Stimulated activated CD4-positive, alpha-beta T cell treated with anti-CD3 and anti-CD28 coated beads, Interleukin-15, amount 100 ng/mL, for 48 hours (primary cell): Measurements from ENCODE around the gene ABCC1.

Source experiments
- DNase-seq, 2 donors: peaks; one replicate each; pipeline ENCODE4 v3.0.0-alpha.2; 2020; ENCODE audit warnings: low read depth in 2 of 2

Gene ABCC1

DNA sequence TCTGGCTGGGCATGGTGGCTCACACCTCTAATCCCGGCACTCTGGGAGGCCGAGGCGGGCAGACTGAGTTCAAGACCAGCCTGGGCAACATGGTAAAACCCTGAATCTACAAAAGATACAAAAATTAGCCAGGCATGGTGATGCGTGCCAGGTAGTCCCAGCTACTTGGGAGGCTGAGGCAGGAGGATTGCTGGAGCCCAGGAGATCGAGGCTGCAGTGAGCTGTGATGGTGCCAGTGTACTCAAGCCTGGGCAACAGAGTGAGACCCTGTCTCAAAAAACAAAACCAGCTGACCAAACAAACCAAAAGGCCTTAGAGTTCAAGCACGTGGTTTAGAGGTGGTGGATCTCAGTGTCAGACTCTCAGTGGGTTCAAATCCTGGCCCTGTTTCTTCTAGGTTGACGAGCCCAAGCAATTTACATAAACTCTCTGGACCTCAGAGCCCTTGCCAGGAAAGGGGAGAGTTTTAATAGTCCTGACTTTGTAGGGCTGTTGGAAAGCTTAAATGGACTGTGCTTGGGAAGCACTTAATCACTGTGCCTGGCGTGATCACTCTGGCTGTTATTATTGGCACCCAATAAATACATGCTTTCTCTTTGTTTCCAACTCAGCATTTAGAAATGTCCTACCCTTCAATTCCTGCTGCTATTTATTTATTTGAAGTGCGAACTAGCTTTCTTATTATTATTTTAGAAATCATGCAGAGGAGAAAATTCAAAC is 44.7 kb downstream of the ABCC1 start:
- DNase-seq = no peak

DNA sequence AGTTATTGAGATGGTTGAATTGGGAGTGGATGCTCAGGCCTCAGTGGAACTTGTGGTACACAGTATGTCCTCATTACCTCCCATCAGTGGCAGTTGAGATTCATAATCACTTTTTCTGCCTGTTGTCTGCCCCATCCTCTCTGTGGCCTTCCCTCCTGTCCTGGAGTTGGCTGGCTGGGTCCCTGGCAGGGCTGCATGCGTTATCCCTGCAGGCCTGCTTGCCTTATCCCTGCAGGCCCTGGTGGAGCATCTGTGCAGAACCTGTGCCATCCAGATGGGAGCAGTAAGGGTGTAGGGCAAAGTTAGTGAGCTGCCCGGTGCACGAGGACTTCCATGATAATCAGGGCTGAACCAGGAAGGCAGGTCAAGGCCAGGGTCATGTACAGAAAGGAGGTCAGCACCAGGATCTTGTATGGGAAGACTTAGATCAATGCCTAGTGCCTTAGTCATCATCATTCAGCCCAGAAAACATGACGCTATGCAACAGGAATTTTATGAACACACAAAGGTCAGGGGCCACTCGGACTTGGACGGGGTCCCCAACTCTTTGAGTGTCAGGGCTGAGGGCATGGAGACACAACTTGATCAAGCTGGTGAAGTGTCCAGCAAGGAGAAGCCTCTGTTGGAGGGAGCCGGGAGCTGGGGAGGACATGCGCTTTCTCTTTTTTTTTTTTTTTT is 47.2 kb downstream of the ABCC1 start:
- no peak for DNase-seq

DNA sequence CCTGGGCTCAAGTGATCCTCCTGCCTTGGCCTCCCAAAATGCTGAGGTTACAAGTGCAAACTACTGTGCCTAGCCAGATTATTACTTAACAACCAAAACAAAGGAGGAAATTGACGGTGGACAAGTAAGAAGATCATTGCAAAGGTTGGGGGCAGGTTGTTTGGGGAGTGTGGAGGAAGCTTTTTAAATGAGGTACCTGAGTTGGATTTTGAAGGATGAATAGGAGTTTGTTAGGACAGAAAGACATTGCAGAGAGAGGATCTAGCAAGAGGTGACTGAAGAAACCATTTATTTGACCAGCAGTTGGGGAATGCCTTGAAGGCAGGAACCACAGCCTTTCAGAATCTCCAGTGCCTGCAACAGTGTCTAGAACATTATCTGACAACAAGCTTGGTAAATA is 51.3 kb downstream of the ABCC1 start:
- DNase-seq = no peak

DNA sequence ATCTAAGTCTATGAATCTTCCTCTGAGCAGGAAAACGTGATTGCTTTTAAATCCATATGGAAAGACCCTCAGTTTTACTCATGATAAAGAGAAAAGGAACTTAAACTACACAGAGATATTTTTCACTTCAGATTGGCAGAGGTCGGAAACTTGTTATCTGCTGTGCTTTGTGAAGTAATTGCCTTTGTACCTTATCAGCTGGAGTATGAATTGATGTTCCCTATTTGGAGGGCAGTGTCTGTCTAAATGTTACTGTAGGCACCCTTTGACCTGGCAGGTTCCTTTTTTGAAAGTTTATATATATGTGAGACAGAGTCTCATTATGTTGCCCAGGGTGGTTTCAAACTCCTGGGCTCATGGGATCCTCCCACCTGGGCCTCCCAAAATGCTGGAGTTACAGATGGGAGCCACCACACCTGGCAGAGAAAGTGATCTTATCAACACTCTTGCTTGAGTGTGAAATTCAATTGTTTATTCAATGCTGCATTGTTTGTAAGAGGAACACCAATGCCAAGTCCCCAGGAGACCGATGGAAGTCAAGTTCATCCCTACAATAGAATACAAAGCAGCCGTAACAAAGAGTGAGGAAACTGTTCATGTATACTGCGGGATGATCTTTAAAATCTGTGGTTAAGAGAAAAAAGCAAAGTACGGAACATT is 52.3 kb downstream of the ABCC1 start:
- no peak for DNase-seq

DNA sequence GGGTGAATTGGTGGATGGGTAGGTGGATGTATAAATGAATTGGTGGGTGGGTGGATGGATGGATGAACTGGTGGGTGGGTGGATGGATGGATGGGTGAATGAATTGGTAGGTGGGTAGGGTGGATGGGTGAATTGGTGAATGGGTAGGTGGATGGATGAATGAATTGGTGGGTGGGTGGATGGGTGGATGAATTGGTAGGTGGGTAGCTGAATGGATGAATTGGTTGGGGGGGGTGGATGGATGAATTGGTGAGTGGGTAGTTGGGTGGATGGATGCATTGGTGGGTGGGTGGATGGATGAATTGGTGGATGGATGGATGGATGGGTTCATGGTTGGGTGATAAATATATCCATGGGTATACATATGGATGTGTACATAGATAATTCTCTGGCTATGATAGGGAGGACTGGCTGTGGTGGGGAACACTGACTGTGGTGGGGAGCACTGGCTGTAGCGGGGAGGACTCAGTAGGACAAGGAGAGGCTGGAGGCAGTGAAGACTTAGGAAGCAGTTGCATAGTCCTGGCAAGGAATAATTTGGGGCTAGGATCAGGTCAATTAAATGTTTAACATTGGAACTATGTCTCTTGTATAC is 54.4 kb downstream of the ABCC1 start:
- no peak for DNase-seq

DNA sequence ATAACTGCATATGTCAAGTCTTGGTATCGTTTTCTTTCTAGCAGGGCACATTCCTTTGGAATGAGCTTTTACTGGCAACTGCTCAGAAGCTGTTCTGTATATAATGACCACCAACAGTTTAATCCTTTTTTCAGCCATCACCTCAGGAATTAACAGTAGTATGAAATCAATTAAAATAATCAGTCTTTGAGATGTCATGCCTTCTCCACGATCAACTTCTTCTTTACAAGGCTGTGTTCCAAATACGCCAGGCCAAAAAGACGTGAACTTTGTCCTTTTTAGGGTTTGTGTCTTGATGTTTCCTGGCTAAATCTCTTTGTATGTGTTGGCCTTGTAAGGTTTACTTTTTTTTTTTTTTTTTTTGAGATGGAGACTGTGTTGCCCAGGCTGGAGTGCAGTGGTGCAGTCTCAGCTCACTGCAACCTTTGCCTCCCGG is 54.9 kb downstream of the ABCC1 start:
- DNase-seq = no peak

DNA sequence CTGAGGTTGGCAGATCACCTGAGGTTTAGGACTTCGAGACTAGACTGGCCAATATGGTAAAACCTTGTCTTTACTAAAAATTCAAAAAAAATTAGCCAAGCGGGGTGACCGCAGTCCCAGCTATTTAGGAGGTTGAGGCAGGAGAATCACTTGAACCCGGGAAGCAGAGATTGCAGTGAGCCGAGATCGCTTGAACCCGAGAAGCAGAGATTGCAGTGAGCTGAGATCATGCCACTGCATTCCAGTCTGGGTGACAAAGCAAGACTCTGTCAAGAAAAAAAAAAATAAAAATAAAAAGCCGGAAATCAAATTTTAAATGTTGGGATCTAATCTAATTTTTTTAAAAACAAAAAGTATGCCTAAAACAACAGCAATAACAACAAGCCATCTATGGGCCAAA is 56.3 kb downstream of the ABCC1 start:
- DNase-seq = no peak

DNA sequence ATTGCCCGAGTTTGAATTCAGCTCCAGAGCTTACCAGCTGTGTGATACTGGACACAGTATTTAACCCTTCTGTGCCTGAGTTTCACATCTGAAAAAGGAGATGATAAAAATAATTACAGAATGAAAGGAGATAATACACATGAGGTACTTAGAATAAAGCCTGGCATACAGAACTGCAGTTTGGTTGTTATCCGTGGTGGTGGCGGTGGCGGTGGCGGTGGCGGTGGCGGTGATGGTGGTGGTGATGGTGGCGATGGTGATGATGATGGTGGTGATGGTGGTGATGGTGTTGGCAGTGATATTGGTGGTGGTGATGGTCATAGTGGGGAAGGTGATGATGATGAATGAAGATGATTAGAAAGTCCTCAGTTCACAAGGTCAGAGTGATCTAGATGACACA is 57.2 kb downstream of the ABCC1 start:
- DNase-seq = no peak

DNA sequence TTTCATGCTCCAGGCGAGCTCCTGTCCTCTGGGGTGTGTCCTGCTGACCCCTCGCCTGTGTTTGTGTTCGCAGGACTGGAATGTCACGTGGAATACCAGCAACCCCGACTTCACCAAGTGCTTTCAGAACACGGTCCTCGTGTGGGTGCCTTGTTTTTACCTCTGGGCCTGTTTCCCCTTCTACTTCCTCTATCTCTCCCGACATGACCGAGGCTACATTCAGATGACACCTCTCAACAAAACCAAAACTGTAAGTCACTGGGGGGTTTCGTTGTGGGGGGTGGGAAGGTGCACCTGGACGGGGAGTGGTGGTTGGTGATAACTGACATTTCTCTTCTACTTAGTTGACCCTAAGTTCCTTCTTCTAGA is 58.3 kb downstream of the ABCC1 start:
- DNase-seq = no peak

DNA sequence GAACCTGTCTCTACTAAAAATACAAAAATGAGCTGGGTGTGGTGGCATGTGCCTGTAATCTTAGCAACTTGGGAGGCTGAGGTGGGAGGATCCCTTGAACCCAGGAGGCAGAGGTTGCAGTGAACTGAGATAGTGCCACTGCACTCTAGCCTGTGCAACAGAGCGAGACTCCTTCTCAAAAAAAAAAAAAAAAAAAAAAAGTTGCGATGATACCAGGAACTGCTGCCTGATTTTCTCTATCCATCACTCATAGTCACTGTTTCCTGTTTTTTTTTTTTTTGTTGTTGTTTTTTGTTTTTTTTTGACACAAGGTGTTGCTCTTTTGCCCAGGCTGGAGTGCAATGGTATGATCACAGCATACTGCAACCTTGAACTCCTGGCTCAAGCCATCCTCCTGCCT is 59.2 kb downstream of the ABCC1 start:
- DNase-seq = no peak

DNA sequence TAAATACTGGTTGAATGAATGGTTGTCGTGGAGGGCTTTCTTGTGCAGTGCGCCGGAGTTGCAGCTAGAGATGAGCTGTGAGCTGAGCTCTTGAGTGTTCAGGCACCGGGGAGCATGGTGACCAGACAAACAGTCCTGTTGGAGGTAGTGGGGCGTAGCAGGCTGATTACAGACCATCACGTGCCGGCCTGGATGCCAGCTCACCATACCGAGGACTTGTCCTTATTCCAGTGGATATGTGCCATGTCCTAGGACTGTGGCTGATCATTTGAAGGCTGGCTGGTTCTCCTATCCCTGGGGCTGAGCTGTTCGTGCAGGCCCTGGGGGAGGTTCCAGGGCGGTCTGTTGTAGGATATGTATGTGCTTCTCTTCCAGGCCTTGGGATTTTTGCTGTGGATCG is 60.0 kb downstream of the ABCC1 start:
- no peak for DNase-seq

DNA sequence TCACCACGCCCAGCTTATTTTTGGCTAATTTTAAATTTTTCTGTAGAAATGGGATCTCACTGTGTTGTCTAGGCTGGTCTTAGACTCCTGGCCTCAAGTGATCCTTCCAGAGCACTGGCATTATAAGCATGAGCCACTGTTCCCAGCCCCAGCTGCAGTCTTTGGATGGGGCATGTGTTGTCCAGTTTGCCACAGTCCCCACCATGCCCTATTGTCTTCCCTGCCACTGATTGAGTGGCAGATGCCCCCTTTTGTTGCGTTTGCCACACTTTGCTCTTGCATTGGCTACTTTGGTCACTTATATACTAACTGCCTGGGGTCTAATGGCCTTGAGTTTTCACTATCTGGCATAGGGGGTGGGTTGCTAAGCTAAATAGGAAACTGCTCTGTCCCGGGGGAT is 60.8 kb downstream of the ABCC1 start:
- DNase-seq = no peak

DNA sequence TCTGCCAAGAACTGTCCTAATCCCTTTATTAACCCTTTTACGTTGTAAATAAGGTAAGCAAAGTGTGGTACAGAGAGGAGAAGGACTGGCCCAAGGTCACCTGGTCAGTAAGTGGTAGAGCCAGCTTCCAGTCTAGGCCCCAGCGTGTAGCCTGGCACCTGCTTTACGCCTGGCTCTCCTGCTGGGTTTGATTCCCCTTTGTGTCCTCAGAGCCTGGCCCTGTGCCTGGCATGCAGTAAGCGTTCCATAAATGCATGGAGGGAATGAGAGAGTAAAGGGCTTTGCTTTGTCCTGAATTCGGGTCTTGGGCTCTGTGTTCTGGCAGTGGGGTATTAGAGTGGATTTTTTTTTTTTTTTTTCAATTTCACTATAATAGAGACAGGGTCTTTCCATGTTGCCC is 62.7 kb downstream of the ABCC1 start:
- no peak for DNase-seq

DNA sequence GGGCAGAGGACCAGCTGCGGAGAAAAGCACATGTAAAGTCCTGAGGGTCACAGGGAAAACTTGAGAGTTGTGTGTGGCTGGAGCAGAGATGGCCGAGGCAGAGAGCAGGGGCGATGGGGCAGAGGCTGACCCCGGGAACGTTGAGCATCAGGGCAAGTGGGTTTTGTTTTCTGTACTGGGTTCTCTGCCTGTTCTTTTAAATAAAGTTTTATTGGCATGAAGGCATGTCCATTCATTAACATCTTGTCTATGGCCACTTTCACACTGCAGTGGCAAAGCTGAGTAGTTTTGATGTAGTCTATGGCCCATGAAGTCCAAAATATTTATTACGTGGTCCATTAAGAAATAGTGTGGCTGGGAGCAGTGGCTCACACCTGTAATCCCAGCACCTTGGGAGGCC is 64.4 kb downstream of the ABCC1 start:
- no peak for DNase-seq

DNA sequence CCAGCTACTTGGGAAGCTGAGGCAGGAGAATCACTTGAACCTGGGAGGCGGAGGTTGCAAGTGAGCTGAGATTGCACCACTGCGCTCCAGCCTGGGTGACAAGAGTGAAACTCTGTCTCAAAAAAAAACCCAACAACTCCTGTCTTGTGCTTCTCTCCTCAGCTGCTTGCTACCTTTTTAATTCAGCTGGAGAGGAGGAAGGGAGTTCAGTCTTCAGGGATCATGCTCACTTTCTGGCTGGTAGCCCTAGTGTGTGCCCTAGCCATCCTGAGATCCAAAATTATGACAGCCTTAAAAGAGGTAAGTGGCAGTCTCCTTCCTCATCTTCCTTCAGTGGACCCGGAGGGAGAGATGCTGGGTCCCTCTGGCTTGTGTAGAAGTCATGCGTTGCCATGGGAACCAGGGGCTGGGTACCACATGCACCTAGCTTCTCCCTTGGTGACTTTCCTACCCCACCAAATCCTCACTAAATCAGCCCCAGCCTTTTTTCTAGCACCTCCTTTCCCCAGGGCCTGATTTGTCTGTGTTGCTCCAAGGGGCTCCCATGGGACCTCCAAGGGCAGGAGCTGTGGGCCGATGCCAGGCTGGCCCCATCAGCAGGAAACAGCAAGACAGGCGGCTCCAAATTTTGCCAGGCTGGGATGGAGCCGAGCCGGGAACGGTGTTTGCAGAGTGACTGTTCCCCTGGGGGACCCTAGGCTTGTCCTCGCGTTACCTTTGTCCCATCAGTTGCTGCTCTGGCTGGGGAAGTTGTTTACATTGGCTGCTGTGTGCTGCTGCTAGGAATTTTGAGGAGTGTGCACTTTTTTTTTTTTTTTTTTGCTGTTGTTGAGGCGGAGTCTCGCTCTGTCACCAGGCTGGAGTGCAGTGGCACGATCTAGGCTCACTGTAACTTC is 65.2 kb downstream of the ABCC1 start:
- no peak for DNase-seq

DNA sequence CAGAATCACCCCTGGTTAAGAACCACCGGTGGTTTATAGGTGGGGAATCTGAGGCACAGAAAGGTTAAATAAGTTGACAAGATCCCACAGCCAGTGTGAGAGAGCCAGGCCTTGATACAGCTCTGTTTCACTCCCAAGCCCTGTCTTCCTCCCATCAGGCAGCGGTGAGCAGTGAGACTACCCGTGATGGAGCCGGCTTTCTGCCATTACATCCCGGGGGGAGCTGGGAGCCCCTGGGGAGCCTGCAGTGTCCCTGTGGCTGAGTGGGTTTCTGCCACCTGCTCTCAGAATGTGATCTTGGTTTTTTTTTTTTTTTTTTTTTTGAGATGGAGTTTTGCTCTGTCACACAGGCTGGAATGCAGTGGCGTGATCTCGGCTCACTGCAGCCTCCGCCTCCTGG is 66.4 kb downstream of the ABCC1 start:
- DNase-seq = no peak

DNA sequence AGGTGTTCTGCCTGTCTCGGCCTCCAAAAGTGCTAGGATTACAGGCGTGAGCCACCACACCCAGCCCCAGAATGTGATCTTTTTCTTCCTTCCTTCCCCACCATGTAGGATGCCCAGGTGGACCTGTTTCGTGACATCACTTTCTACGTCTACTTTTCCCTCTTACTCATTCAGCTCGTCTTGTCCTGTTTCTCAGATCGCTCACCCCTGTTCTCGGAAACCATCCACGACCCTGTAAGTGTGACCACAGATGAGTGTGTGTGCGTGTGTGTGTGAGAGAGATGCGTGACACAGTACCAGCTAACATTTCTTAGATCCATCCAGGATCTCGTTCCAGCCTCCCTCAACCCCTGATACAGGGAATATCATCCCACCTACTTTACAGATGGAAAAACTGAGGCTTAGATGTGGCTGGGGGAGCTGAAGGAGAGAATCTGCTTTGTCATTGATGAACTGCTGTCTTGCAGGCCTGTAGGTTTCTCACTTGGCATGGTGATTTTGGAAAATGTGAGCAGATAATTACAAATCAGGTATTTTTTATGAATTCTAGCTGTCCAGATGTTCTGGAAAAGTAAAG is 67.1 kb downstream of the ABCC1 start:
- DNase-seq = no peak

DNA sequence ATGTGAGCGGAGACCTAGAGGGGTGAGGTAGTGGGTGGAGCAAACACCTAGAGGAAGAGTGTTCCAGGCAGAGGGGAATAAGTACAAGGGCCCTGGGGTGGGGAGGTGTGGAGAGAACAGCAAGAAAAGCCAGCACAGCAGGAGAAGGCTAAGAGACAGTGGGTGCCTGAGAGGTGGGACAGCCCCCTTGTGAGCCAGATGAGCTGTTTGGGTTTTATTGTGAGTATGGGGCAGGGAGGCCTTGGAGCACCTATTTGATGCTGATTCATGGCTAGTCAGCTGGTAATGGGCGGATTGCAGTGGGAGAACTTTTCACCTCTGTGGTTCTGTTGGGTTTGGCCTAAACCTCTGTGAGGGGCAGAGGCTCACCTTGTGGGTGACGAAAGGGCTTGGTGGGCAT is 68.4 kb downstream of the ABCC1 start:
- DNase-seq = no peak

DNA sequence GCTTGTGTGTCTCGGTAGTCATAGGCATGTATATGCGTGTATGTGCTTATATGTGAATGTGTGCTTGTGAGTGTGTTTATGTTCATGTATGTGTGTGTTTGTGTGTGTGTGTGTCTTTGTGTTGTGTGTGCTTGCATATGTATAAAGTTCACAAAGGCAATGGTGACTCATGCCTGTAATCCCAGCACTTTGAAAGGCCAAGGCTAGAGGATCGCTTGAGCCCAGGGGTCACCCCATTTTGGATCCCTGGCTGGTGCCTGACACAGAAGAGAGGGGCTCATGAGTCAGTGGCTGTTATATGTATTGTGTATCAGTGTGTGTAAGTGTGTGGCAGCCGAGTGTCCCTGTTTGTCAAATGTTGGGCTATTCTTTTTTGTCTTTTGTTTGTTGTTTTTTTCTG is 69.3 kb downstream of the ABCC1 start:
- DNase-seq = no peak

DNA sequence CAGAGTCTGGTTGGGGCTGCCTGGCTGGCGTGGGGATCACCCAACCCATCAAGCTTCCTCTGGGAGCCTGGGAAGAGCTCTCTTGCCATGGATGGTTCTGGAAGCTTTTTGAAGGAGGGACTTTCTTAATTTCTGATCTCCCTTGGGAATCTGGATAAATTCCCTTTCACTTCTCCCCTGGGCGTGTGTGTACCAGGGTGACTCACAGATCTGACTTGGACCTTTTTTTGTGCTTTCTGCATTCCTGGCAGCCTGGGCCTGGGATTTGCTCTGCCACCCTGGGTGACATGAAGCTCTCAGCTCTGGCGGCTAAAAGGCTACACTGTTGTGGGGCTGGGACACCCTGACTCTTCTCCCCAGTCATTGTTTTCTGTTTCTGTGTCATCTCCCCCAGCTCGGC is 70.1 kb downstream of the ABCC1 start:
- no peak for DNase-seq

DNA sequence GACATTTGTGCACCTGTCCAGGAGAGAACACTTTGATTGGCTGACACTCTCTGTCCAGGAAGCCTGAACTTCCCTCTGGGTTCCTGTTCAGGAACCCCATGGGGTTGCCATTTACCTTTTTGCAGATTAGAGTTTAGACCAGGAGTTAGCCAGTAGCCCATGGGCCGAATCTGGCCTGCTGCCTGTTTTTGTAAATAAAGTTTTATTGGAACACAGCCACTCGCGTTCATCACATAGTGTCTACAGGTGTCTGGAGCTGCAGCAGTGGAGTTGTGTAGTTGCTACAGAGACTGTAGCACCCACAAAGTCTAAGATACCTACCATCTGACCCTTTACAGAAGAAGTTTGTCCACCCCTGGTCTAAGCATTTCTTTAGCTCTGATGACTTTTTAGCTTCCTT is 70.9 kb downstream of the ABCC1 start:
- no peak for DNase-seq

DNA sequence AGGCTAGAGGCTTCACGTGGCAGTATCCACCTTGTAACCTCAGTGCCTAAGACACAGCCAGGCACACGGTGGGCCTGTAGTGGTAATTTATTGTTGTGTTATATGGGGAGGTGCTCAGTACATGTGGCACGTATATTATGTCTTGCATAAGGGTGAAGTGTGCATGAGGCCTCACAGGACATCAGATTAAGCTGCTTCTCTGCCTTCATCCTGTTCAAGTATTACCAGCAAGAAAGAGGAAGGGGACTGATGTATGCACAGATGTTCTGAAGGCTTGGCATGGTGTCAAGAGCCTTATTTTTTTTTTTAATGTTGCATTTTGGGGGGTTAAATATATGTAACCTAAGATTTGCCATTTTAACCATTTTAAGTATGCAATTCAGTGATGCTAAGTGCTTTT is 71.6 kb downstream of the ABCC1 start:
- no peak for DNase-seq
